ENCODE data around the gene CCDC73.
"Not testable (repeated sequence)": the region's sequence is repeated elsewhere in the genome, so short reads cannot be mapped to it uniquely, and the experiment has no call there.

CCDC73 gene

DNA sequence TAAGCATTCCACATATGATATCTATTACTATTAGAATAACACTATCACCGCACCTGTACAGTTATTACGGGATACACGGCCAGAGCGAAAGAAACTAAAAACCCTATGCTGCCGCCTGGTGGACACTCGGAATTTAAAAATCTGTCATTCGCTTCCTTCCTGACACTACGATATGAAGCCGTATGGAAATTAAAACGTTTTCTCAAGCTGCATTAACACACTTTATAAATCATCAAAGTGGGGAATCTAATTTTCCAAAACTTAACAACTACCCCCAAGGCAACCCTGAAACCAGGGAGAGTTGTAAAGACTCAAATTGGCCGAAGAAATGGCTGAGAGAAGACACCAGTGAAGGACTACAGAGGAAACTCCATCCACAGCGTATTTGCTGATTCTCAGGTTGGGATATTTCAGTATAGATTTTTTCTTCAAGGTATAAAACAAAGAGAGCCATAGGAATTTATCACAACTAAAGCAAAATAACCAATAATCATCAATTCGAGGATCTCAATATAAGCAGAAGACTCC lies 1.4 kb downstream of the CCDC73 start:
- peak; percentile 61 for DNase-seq

DNA sequence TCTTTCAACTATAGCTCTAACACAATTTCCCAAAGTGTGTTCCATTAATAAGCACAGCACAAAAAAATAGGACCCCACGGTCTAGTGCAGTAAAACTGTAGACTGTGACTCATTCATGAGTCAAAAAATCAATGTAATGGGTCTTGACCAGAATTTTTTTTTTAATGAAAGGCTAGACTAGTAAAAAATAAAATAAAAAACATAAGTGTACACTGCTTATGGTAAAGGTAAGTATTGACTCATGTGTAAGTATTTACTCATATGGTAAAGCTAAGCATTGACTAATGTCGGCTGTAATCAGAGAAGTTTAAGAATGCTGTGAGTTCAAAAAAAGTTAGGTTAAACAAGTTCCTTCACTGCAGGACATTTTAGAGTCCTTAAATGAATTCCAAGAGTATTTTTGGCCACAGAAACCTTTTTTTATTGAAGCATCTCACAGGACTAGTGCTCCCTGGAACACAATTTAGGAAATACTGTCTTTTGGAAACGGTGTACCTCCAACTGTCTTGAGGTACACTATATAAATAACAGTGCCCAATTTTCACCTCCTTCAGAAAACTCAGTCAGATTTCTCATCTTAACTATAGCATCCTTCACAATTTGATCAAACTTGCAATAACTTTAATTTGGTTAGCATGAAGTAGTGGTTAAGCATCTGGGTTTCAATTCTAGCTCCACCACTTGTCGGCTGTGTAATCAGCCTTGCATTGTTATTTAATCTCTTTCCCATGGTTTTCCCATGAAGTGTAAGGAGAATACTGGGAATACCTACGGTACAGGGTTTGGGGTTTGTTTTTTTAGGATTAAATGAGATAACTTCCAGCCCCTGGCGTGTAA lies 2.1 kb downstream of the CCDC73 start:
- no peak for DNase-seq

DNA sequence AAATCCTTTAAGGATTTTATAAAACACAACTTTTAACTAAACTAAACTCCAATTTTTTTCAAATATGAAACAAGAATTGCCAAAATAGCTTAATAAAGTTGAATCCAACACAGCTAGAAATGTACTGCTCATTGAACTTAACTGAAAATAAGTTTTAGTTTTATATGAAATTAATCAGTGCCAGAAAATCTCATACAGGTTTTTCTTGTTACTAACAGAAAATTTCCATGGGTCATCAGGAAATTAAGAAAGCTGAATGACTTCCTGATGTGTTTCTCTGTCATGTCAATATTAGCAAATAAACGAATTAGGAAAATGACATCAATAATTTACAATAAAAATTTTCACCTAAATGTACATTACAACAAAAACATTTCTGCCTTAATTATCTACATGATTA lies 3.5 kb downstream of the CCDC73 start:
- DNase-seq = no peak

DNA sequence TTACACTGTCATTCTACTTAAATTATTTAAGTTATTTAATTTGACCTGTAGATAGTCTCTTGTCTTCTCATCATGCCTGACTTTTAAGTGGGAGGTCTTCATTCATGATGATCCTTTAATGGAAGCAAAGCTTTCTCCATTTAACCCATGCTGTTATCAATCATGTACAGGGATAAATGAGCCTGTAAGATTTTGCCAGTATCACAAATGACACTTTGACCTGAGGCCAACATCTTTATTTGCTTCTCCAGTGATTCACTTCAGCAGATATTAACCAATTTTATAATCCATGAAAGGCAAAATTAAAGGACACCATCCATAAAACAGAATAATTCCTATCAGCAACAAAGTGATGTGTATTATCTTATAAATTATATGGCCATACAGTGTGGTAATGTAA lies 7.7 kb downstream of the CCDC73 start:
- no peak for DNase-seq

DNA sequence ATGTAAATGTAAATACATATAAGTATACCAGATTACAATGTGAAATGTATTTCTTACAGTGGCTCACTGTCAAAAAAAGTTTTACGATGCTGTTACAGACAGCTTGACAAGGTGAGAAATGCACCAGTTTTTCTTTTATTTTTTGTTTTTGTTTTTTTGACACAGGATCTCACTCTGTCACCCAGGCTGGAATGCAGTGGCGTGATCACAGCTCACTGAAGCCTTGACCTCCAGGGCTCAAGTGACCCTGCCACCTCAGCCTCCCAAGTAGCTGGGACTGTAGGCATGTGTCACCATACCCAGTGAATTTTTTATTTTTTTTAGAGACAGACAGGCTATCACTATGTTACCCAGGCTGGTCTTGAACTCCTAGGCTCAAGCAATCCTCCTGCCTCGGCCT lies 9.2 kb downstream of the CCDC73 start:
- no peak for DNase-seq

DNA sequence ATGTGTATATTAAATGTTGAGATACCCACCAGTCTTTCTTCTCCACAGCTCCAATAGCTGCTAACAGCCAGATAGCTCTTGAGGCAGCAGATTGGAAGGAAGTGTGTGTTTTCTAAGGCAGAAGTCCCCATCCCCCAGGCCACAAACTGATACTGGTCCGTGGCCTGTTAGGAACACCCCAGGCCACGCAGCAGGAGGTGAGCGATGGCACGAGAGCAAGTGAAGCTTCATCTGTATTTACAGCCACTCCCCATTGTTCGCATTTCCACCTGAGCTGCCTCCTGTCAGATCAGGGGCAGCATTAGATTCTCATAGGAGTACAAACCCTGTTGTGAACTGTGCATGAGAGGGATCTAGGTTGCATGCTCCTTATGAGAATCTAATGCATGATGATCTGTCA lies 12.7 kb downstream of the CCDC73 start:
- no peak for DNase-seq

DNA sequence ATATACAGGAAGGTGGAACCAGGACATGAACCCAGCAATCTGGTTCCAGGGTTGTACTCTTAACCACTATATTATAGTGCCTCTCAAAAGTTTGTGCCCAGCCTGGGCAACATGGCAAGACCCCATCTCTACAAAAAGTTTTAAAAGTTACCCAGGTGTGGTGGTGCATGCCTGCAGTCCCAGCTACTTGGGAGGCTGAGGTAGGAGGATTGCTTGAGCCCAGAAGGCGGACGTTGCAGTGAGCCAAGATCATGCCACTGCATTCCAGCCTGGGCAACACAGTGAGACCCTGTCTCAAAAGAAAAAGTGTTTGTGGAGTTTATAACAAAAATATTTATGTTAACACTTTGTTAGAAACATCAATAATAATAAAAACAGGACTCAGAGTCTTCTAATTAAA lies 13.6 kb downstream of the CCDC73 start:
- DNase-seq = not testable (repeated sequence)

DNA sequence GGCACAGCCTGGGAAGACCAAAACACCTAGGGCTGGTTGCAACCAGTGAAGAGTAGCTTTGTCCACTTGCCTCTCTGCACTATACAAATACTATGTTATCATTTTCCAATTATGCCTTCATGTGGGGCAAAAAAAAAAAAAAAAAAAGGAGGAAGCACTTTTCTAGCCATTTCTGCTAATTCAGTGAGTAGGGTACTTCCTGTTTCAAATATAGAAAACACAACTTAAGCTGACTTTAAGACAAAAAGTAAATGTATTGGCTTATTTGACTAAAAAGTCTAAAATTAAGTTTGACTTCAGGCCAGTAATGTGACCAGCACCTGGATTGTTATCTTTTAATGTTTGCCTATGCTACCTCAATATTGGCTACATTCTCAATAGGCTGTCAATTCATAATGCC lies 15.3 kb downstream of the CCDC73 start:
- DNase-seq = no peak

DNA sequence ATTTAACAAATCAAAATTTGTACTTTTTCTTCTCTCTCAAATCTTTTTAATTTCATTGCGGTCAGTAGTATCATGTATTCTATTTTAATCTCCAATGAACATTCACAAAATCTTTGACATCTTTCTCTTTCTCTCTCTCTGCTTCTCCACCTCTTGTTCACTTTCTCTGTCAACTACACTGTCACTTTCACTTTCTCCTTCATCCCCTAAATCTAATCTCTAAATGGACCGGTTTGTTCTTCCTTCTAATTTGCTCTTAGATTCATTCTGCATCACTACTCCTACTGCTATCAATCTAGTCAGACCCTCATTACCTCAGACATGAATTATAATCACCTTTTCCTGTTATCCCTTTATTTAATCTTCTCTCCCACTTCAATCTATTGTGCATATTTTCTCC lies 18.6 kb downstream of the CCDC73 start:
- DNase-seq = no peak

DNA sequence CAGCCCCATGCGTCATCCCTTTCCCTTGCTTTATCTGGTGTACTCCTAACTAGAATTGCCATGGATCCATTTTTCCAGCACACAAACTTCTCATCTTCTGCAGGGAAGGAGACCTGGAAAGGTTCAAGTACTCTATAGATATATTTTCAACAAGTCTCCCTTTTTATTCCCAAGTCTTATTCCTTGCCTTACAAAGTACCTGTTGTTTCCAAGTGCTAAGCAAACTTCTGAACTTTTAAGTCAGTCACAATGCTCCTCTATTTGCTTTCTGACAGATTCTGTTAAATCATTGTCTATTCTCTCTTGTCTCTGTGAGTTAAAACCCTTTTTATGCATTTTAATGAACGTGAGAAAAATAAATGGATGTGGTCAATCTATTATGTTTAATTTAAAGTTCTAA lies 20.4 kb downstream of the CCDC73 start:
- DNase-seq = no peak

DNA sequence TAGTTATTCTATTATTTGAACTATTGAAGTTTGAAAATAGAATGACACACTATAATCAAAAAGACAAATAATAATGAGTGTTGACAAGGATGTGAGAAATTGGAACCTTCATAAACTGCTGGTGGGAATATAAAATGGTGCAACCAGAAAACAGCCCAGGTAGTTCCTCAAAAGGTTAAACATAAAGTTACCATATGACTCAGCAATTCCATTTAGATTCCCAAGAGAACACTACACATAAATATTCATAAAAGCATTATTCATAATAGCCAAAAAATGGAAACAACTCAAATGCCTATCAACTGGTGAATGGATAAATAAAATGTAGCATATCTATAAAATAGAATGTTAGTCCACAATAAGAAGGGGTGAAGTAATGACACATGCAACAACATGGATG lies 21.7 kb downstream of the CCDC73 start:
- DNase-seq = no peak

DNA sequence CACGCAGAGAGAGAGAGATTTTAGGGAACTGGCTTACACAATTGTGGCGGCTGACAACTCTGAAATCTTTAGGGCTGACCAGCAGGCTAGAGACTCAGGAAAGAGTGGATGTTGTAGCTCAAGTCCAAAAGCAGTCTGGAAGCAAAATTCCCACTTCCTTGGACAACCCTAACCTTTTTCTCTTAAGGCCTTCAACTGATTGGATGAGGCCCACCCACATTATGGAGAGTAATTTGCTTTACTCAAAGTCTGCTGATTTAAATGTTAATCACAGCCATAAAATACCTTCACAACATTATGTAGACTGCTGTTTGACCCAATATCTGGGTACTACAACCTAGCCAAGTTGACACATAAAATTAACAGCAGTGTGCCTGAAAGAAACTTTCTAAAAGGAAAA lies 32.7 kb downstream of the CCDC73 start:
- DNase-seq = not testable (repeated sequence)

DNA sequence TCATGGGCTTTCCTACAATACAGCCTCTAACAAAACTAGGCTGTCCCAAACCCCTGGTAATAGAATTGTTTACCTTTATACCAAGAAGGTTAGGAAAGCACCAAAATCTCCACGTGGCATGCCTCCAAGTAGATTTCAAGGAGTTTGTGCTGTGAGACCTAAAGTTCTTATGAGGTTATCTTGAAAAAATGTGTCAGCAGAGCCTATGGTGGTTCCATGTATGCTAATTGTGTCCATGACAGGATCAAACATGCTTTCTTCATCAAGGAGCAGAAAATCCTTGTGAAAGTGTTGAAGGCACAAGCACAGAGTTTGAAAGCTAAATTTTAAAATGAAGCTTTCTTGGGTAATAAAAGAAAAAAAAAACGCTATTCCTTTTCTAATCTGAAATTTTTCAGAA lies 36.2 kb downstream of the CCDC73 start:
- DNase-seq = no peak

DNA sequence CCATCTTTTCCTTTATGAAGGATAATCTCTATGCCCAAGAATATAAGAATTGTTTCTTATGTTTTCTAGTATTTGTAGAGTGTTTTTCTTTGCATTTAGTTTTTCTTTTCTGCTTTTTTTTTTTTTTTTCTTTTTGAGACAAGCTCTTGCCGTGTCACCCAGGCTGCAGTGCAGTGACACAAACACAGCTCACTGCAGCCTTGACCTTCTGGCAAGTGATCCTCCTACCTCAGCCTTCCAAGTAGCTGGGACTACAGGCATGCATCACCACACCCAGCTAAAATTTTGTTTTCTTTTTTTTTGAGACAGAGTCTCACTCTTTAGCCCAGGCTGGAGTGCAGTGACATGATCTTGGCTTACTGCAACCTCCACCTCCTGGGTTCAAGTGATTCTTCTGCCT lies 41.3 kb downstream of the CCDC73 start:
- DNase-seq = not testable (repeated sequence)

DNA sequence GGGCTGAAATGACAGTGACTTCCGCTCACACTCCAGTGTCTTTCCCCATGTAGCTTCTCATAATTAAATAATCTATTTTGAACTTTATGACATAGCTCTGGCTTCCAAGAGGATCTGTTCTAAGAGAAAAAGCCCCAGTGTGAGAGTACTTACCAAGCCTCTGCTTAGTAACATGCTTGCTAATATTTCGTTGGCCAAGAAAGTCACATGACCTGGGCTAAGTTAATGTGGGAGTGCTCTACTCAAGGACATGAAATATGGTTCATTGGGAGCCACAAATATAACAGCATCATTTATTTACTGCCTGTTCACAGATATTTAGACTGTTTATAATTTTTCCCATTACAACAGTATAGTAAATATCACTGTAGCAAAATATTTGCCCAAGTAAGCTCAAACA lies 42.5 kb downstream of the CCDC73 start:
- DNase-seq = no peak

DNA sequence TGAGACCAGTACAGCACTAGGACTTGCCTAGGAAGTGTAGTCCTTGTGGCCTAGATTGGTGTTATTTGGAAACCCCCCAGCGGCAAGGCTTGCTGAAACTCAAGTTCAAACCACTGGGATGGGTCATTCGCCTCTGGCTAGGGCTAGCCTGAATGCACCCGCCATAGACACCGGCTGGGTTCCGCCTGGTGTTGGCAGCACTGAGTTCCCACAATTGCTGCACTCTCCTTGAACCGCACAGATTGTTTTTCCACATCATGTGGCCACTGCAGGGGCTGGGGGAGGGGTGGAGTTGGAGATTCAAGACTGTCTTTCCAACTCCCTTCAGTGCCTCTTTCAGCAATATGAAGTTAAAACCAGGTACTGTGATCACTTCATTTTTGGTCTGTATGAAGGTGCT lies 43.1 kb downstream of the CCDC73 start:
- no peak for DNase-seq

DNA sequence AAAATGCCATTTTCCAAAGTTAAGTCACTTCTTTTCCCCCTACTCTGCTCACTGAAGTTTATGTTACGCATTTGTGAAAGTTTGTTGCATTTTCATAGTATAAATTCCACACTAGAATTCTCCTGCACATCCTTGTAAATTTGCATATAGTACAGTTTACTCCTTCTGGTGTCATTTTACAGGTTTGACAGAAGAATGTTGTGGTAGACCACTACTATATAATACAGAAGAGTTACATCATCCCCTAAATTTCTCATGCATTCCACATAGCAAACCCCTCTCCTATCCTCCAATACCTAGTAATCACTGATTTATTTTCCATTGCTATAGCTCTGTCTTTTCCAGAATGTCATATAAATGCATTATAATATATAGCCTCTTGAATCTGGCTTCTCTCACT lies 64.5 kb downstream of the CCDC73 start:
- no peak for DNase-seq

DNA sequence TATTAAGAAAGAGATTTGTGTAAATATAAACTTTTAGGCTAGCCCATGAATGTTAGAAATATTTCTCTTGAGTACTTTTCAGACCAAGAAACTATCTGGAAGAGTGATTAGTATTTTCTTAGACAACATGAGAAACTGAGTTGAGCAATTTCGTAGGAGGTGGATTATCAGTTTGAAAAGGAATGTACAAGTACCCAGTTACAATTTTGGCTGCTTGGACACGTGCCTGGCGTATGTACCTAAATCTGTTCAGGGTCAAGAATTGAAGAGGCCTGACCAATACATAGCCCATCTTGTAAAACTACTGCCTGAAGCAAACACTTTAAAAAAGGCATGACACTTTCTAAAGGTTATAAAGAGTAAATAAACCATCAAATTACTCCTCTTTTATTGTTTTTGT lies 71.1 kb downstream of the CCDC73 start:
- DNase-seq = no peak

DNA sequence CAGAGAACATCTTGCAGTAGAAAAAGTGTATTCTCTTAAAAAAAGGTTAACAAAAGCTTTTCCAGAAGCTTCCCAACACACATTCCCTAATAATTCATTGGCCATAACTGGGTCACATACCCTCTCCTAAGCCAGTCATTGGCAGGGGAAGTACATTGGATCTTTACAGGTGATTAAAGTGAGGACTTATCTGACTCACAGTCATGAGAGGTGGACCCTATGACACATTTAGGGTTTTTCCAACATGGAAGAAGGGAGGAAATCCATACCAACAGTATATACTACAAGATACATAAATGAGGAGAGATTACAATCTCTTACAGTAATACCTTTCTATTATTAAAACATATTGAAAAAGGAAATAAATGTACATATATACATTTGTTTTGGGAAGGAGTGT lies 72.2 kb downstream of the CCDC73 start:
- no peak for DNase-seq

DNA sequence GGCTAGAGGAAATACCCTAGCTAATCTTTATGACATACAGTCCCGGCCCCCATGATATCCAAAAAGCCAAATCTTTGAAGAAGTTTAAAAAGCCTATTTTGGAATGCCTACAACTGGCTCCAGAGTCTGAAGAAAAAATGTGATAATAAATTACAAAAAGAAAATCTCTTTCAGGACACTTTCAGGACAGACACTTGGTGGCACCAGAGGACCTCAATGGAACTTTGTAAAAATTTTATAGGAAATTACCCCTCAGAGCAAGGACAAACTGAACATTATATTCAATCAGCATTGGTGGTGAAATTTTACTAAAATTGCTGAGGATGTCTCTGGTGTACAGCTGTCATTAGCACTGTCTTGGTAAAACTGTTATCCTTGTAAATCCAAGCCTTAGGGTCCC lies 81.0 kb downstream of the CCDC73 start:
- DNase-seq = peak; percentile 17

DNA sequence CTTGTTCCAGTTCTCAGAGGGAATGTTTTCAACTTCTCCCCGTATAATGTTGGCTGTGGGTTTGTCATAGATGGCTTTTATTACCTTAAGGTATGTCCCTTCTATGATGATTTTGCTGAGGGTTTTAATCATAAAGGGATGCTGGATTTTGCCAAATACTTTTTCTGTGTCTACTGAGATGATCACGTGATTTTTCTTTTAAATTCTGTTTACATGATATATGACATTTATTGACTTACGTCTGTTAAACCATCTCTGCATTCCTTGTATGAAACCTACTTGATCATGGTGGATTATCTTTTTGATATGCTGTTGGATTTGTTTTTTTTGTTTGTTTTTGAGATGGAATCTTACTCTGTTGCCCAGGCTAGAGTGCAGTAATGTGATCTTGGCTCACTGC lies 85.5 kb downstream of the CCDC73 start:
- not testable (repeated sequence) for DNase-seq

DNA sequence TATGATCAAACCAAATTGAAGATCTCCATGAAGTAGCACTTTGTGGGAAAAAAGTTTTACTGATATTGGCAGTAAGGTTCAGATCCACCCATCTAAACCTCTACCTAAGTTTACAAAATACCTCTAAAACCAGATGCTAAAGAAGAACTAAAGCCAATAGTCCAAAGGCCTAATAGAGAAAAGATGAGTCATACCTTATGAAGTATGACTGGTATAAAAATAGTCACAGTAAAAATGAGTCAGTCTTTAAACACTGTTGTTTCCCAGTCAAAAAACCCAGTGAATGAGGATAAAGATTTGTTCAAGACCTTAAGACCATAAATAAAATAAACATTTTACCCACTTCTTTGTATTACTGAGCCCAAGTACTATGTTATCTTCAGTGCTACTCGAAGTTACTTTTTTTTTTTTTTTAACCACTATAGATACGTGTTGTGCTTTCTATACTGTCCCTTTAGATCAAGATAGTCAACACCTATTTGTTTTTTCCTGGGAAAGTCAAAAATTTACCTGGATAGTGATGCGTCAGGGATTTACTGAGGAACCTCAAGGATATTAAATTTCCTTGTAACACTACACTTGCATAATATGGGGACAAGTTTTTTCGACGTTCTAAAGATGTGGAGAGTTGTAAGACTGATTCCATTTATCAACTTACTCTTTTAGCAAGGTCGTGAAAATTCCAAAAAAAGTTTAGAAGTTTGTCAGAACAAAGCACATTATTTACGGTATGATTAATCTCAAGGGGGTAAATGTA lies 87.3 kb downstream of the CCDC73 start:
- no peak for DNase-seq

DNA sequence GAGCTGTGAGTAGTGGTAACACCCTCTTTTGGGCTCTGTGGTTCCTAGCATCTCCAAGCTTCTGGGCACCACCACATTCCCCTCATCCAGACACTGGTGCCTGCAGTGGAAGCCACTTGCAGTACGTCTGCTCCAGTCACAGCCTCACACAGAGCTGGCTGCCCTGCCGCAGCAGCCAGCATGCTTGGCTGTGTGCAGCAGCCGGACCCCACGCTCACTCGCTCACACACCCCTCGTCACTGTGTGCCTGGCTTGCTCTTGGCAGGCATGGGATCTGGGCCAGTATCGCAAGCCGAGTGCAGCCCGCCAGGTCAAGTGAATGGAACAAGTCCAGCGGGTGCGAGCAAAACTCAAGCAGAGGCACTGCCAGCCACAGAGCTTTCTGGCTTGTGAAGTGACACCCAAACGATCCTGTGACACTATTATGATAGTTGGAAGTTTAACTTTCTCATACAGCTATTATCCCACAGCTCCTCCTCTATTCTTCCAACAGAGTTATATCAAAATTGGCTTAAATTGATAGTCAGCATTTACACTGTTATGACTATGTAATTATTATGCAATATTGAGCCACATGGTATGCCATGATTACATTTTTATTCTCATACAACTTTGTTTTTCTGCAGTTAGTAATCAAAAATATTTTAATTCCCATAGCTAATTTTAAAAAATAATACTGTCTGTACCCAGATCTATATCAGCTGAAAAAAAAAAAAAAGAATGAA lies 89.0 kb downstream of the CCDC73 start:
- DNase-seq = no peak

DNA sequence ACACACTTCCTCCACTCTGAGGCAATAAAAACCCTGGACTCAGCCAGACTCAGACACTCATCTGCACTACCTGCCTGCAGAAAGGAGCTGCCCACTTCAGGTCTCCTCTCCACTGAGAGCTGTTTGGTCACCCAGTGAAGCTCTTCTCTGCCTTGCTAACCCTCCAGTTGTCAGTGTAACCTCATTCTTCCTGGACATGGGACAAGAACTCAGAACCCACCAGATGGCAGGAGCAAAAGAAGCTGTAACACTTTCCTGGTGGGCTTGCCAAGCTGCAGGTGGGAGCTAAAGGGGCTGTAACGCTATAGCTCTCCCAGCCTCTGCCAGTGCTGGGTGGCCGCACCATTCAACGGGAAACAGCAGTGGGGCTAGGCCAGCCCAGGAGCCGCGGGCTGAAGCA lies 89.7 kb downstream of the CCDC73 start:
- DNase-seq = no peak

Data from NCI-H526 treated with DMSO at 0.1 percent for 48 hours (cell line).